Endothelial cell of umbilical vein (primary cell): ENCODE measurements around the gene SYMPK. TPM values are rescaled to one million over a fixed set of nuclear protein-coding genes. Genes with fewer than 3 reads are reported as not detected.

Experiments
- BruUV-seq: library from RNA; stranded (reverse); fragments of 400-500 nt; replicated peaks from 2 replicates; lab custom pipeline; 2021; lab: Mats Ljungman, UMichigan
- CTCF ChIA-PET: fragments of 300-600, 350-600 bp; sonication (Branson Sonifier 250); formaldehyde crosslinking; loops from one replicate; lab custom pipeline; 2021; ENCODE audit warnings: antibody characterized with exemption, inconsistent platforms; lab: Charles Lee
- POLR2A ChIA-PET: fragments of 300-600, 350-600 bp; sonication (Branson Sonifier 250); formaldehyde crosslinking; loops from one replicate; lab custom pipeline; 2021; ENCODE audit warnings: antibody characterized with exemption, inconsistent platforms; lab: Charles Lee
- DNase-seq: peaks from one replicate; pipeline ENCODE4 v3.0.0-alpha.2; 2011; ENCODE audit warnings: low read depth, low spot score
- FAIRE-seq: peaks from 2 replicates; lab custom pipeline; 2011; peaks lifted over from hg19 to GRCh38; lab: Jason Lieb, UNC
- H2AFZ ChIP-seq: 2 replicates; pipeline ENCODE4 v1.6.0; 2012; ENCODE audit warnings: low read depth, low read length, control low read depth, inconsistent platforms
- H3K27ac ChIP-seq: 2 replicates; pipeline ENCODE4 v1.5.1; 2011; ENCODE audit warnings: low read depth, mild to moderate bottlenecking, control low read depth, low read length, moderate library complexity; ENCODE audit not compliant: insufficient read depth
- H3K27me3 ChIP-seq, 2 experiments: 2 replicates each; pipeline versions ENCODE4 v1.6.0 to v1.6.1; 2011; ENCODE audit warnings: low read length in 2 of 2, mixed read lengths in 1 of 2; ENCODE audit not compliant: control insufficient read depth in 2 of 2, insufficient read depth in 2 of 2
- H3K36me3 ChIP-seq, 2 experiments: 2 replicates in 1 of 2; 3 replicates in 1 of 2; pipeline ENCODE4 v1.5.1; 2011; ENCODE audit warnings: low read length in 2 of 2, mild to moderate bottlenecking in 1 of 2, moderate library complexity in 1 of 2; ENCODE audit not compliant: control insufficient read depth in 2 of 2, insufficient read depth in 2 of 2; ENCODE audit errors: extremely low read depth in 1 of 2
- H3K4me1 ChIP-seq: 3 replicates; pipeline ENCODE4 v1.5.1; 2011; ENCODE audit warnings: mild to moderate bottlenecking, low read length; ENCODE audit not compliant: control insufficient read depth, insufficient read depth; ENCODE audit errors: extremely low read depth
- H3K4me2 ChIP-seq: 2 replicates; pipeline ENCODE4 v1.6.1; 2011; ENCODE audit warnings: low read length, control low read depth, mixed read lengths; ENCODE audit not compliant: insufficient read depth
- H3K4me3 ChIP-seq, 3 experiments: fragments of 200-600 bp in 1 of 3; sonication (generic), shearing (Covaris generic) in 1 of 3; replicated peaks in 1 of 3; 2 replicates each; pipeline ENCODE4 v1.5.1; 2011 to 2016; ENCODE audit warnings: control low read depth in 3 of 3, low read length in 3 of 3, mild to moderate bottlenecking in 2 of 3, inconsistent platforms in 1 of 3, low read depth in 1 of 3, moderate library complexity in 1 of 3; ENCODE audit not compliant: insufficient read depth in 1 of 3
- H3K79me2 ChIP-seq: 2 replicates; pipeline ENCODE4 v1.6.0; 2012; ENCODE audit warnings: low read length, inconsistent platforms; ENCODE audit not compliant: control insufficient read depth, insufficient read depth
- H3K9ac ChIP-seq: replicated peaks from 2 replicates; pipeline ENCODE3; 2011; ENCODE audit warnings: low read length, control low read depth; ENCODE audit not compliant: insufficient read depth; ENCODE audit errors: extremely low read depth
- H3K9me1 ChIP-seq: replicated peaks from 3 replicates; pipeline ENCODE4 v1.6.0; 2011; ENCODE audit warnings: mild to moderate bottlenecking, low read length; ENCODE audit not compliant: control insufficient read depth, insufficient read depth; ENCODE audit errors: extremely low read depth
- H3K9me3 ChIP-seq: replicated peaks from 2 replicates; pipeline ENCODE4 v1.5.1; 2012; ENCODE audit warnings: low read length, inconsistent platforms; ENCODE audit not compliant: control insufficient read depth, insufficient read depth
- H4K20me1 ChIP-seq: replicated peaks from 2 replicates; pipeline ENCODE3; 2011; ENCODE audit warnings: mild to moderate bottlenecking, low read length; ENCODE audit not compliant: control insufficient read depth, insufficient read depth; ENCODE audit errors: extremely low read depth
- EZH2 ChIP-seq: IDR thresholded peaks from 2 replicates; pipeline ENCODE4 v1.6.1; 2012; ENCODE audit warnings: borderline replicate concordance, low read depth, mild to moderate bottlenecking, moderate library complexity, low read length, inconsistent platforms; ENCODE audit not compliant: severe bottlenecking
- FOS ChIP-seq: IDR thresholded peaks from 2 replicates; pipeline ENCODE4 v1.6.1; 2011; ENCODE audit warnings: mild to moderate bottlenecking, low read length, moderate library complexity, borderline replicate concordance; ENCODE audit not compliant: insufficient read depth
- GATA2 ChIP-seq: IDR thresholded peaks from 2 replicates; pipeline ENCODE4 v1.7.0; 2011; ENCODE audit warnings: low read depth, mild to moderate bottlenecking, moderate library complexity, mixed read lengths, low read length; ENCODE audit not compliant: insufficient read length, insufficient read depth
- JUN ChIP-seq: IDR thresholded peaks from 2 replicates; pipeline ENCODE4 v1.6.1; 2011; ENCODE audit warnings: borderline replicate concordance, low read depth; ENCODE audit not compliant: insufficient read length, insufficient read depth
- MYC ChIP-seq: IDR thresholded peaks from one replicate; pipeline ENCODE4 v1.6.1; 2011; ENCODE audit warnings: mild to moderate bottlenecking, low read depth, low read length
- POLR2AphosphoS5 ChIP-seq: IDR thresholded peaks from 2 replicates; pipeline ENCODE4 v1.6.1; 2012; ENCODE audit warnings: low read depth, mild to moderate bottlenecking, control low read depth, low read length, moderate library complexity; ENCODE audit not compliant: insufficient read depth
- dilution Hi-C: fragments of 300-500 bp; cut with MboI; formaldehyde crosslinking; loops from one replicate; pipeline ENCODE4 v1.15.0; 2019; ENCODE audit warnings: low sequenced_read_pairs; ENCODE audit not compliant: extremely low pct_ligation_motif_present
- intact Hi-C: fragments of 100-400 bp; cut with micrococcal nuclease; formaldehyde crosslinking; loops from one replicate; pipeline ENCODE4 v1.10.0; 2022
- polyA plus RNA-seq, 4 experiments: library from polyadenylated mRNA; depleted of rRNA in 3 of 4; stranded (reverse) in 3 of 4; unstranded in 1 of 4; fragments of >200 nt; gene quantifications; 2 replicates each; pipeline versions ENCODE4 v1.2.1 to v1.2.3, GENCODE V29; 2011 to 2012; ENCODE audit warnings: missing spikeins in 1 of 4
- total RNA-seq: library from RNA; stranded (reverse); gene quantifications from 2 replicates; pipeline ENCODE4 v1.2.3, GENCODE V29; 2021

The SYMPK gene
- total and polyA plus RNA-seq, 2 donors (not counting 3 experiments of a cell fraction or from before 2014, with no cell fraction given) = 89.8 to 95.7 TPM

GRCh38 chr19:45809643-45810159, 53.2 kb downstream of the SYMPK start:
- FAIRE-seq (peak; percentile 97), DNase-seq (peak; percentile 70)
- Histone ChIP-seq H3K4me2 (no peak overlapping the region), H3K36me3 (no peaks in the 10 kb centered on the region), H2AFZ (peak overlapping the region; percentile 36), H3K9me1 (no peaks in the 10 kb centered on the region), H3K9ac (peak overlapping the region; percentile 0), H3K27ac (peak overlapping the region; percentile 59), H3K4me3 (no peak overlapping the region), H3K4me1 (peaks cover 12% of the 10 kb centered on the region), H3K79me2 (no peaks in the 10 kb centered on the region), H3K27me3 (no peaks in the 10 kb centered on the region), H3K9me3 (no peaks in the 10 kb centered on the region), H4K20me1 (no peaks in the 10 kb centered on the region)
- no peak for TF ChIP-seq MYC
- TF ChIP-seq JUN = peak; percentile 63
- CTCF ChIA-PET = interaction anchor here (1.4 to 3.3 kb wide), 3 partner anchors 8 to 40 kb away, joined by 6 to 17 read pairs (median 12); partner anchors contain the start of gene SIX5
- intact Hi-C loops (no loop called here), dilution Hi-C loops (no loop called here)
- BruUV-seq = no TSS peak
- POLR2A ChIA-PET = no interaction called here

- no peaks in the 10 kb centered on the region for H3K27me3 ChIP-seq
- no peaks in the 10 kb centered on the region for H3K36me3 ChIP-seq
- dilution Hi-C loops (no loop called here), intact Hi-C loops (no loop called here)
- peaks cover 11% of the 10 kb centered on the region for H3K4me1 ChIP-seq
- no peak overlapping the region for H3K4me2 ChIP-seq
- DNase-seq (no peak), FAIRE-seq (no peak)
- no peaks in the 10 kb centered on the region for H3K9me3 ChIP-seq
- TF ChIP-seq POLR2AphosphoS5 (no peak), FOS (no peak), GATA2 (no peak), EZH2 (no peak), MYC (no peak)
- ChIA-PET POLR2A (no interaction called here), CTCF (interaction anchor here (0.7 to 2.9 kb wide), 2 partner anchors 11 to 35 kb away, joined by 3 to 19 read pairs; no protein-coding TSS in a partner anchor)
- H3K27ac ChIP-seq = no peak overlapping the region
- no peaks in the 10 kb centered on the region for H3K79me2 ChIP-seq
- no peak overlapping the region for H2AFZ ChIP-seq
- no peaks in the 10 kb centered on the region for H3K9me1 ChIP-seq
- H3K9ac ChIP-seq = no peak overlapping the region
- no peak overlapping the region for H3K4me3 ChIP-seq
- H4K20me1 ChIP-seq = no peaks in the 10 kb centered on the region
- BruUV-seq = no TSS peak
These were observed 57.2 kb downstream of the SYMPK start for GRCh38 chr19:45805719-45806118.
